NCI-H226 (cell line): Measurements from ENCODE around the gene CADM3.

Experiments
- DNase-seq: peaks from one replicate; pipeline ENCODE4 v3.0.0-alpha.2; 2015

CADM3 gene

GRCh38 chr1:159171254-159171687 lies at the start of gene CADM3:
TSS of gene CADM3 (plus strand) at chr1:159171615. CDS start at chr1:159171766, 151 bp downstream.
- DNase-seq, result peak; percentile 70

- DNase-seq, result peak; percentile 13
Measured at GRCh38 chr1:159122005-159122621, 49.3 kb upstream of the CADM3 start.

GRCh38 chr1:159123587-159123986 lies 47.8 kb upstream of the CADM3 start:
- DNase-seq, result no peak

- DNase-seq, result peak; percentile 35
Measured at GRCh38 chr1:159132271-159132881, 39.0 kb upstream of the CADM3 start.

- DNase-seq, result no peak
Measured at GRCh38 chr1:159140474-159140873, 30.9 kb upstream of the CADM3 start.

- DNase-seq, result peak; percentile 65
Measured at GRCh38 chr1:159141584-159142390, 29.6 kb upstream of the CADM3 start.

GRCh38 chr1:159142391-159142663 lies 29.1 kb upstream of the CADM3 start:
- no peak for DNase-seq

GRCh38 chr1:159142726-159143510 lies 28.5 kb upstream of the CADM3 start:
- DNase-seq, result no peak

GRCh38 chr1:159144571-159144970 lies 26.8 kb upstream of the CADM3 start:
- no peak for DNase-seq

- no peak for DNase-seq
Measured at GRCh38 chr1:159146980-159147379, 24.4 kb upstream of the CADM3 start.

- DNase-seq, result no peak
Measured at GRCh38 chr1:159152031-159152430, 19.4 kb upstream of the CADM3 start.

- peak; percentile 84 for DNase-seq
Measured at GRCh38 chr1:159161001-159161718, 10.3 kb upstream of the CADM3 start.

GRCh38 chr1:159161719-159162026 lies 9.7 kb upstream of the CADM3 start:
- DNase-seq, result no peak

GRCh38 chr1:159162516-159163265 lies 8.7 kb upstream of the CADM3 start:
- DNase-seq, result no peak

GRCh38 chr1:159163614-159164228 lies 7.7 kb upstream of the CADM3 start:
- DNase-seq, result no peak

GRCh38 chr1:159168043-159168442 lies 3.4 kb upstream of the CADM3 start:
- DNase-seq, result peak; percentile 47

- DNase-seq, result peak; percentile 97
Measured at GRCh38 chr1:159170639-159171038, 776 bp upstream of the CADM3 start.

- DNase-seq, result peak; percentile 51
Measured at GRCh38 chr1:159171688-159172501, 480 bp downstream of the CADM3 start.

GRCh38 chr1:159172614-159173291 lies 1.3 kb downstream of the CADM3 start:
- DNase-seq, result peak; percentile 88

GRCh38 chr1:159173320-159173719 lies 1.9 kb downstream of the CADM3 start:
- DNase-seq, result no peak
